ENCODE measurements around the gene VAPB. TPM values are rescaled to one million over a fixed set of nuclear protein-coding genes. Genes with fewer than 3 reads are reported as not detected.
A peak's percentile ranks its signal among the peaks of the same experiment; 100 is the strongest.

VAPB gene
- total RNA-seq, 1 experiment from 2014 or later: 51.1 TPM

- Histone ChIP-seq H3K4me3 (replicated peaks in 1 of 2; ENCODE audit: low read depth in 1 of 2, low read length in 2 of 2) (no peak overlapping the region), H3K9ac (ENCODE audit: low read length) (no peak overlapping the region), H4K20me1 (ENCODE audit: insufficient read depth) (peaks cover 6% of the 10 kb centered on the region; the same call in 1 of the 2 replicates), H3K4me2 (ENCODE audit: low read length) (no peak overlapping the region), H3K4me1 (ENCODE audit: control insufficient read depth in 1 of 2, insufficient read depth in 2 of 2, low read length in 2 of 2) (peaks cover 0 to 9% of the 10 kb centered on the region in 2 experiments; a peak in 2 of 4 replicates), H2AFZ (ENCODE audit: low read depth, low read length, poor library complexity, severe bottlenecking) (no peak overlapping the region), H3K27me3 (ENCODE audit: insufficient read depth, low read length) (no peaks in the 10 kb centered on the region), H3K36me3 (ENCODE audit: control insufficient read depth in 1 of 2, insufficient read depth in 2 of 2, low read length in 2 of 2) (no peaks in the 10 kb centered on the region), H3K27ac (ENCODE audit: low read depth, low read length) (no peak overlapping the region), H3K9me2 (ENCODE audit: insufficient read depth) (no peaks in the 10 kb centered on the region), H3K79me2 (ENCODE audit: insufficient read depth, low read length) (peaks cover 91% of the 10 kb centered on the region), H3K9me3 (ENCODE audit: control insufficient read depth in 1 of 2, insufficient read depth in 1 of 2, low read depth in 1 of 2, low read length in 2 of 2) (no peaks in the 10 kb centered on the region)
- POLR2A ChIA-PET: no interaction called here
- DNase-seq (ENCODE audit: low read depth, low spot score) (peak; percentile 3), ATAC-seq (peak; percentile 55)
- 0 out of 2 replicates have a peak, but pooled peaks have one; percentile 12 for TF ChIP-seq JUND (IDR thresholded peaks at IDR 0.05)
- peak; percentile 34; the same call in 1 of the 2 replicates for TF ChIP-seq FOSL1 (IDR thresholded peaks at IDR 0.05; ENCODE audit: low read depth)
- TF ChIP-seq ATF3 (IDR thresholded peaks at IDR 0.05): no peak
- no TSS peak for BruUV-seq (replicated peaks)
- CTCF ChIA-PET: interaction anchor here (0.8 kb wide), 1 partner anchor 8 kb away, joined by 4 read pairs; no protein-coding TSS in a partner anchor
- RAD21 ChIA-PET (ENCODE audit: low non-redundant PET in 1 of 2, low total read pairs in 2 of 2, uncharacterized antibody in 2 of 2, unreplicated experiment in 2 of 2): no interaction called here
- intact Hi-C loops (cut with micrococcal nuclease): no loop called here
These were observed 31.9 kb downstream of the VAPB start for GRCh38 chr20:58420798-58421496.

GRCh38 chr20:58421497-58421850 is 32.4 kb downstream of the VAPB start:
- Histone ChIP-seq H3K27me3 (ENCODE audit: insufficient read depth, low read length) (no peaks in the 10 kb centered on the region), H3K79me2 (ENCODE audit: insufficient read depth, low read length) (peaks cover 91% of the 10 kb centered on the region), H2AFZ (ENCODE audit: low read depth, low read length, poor library complexity, severe bottlenecking) (no peak overlapping the region), H3K27ac (ENCODE audit: low read depth, low read length) (no peak overlapping the region), H3K36me3 (ENCODE audit: control insufficient read depth in 1 of 2, insufficient read depth in 2 of 2, low read length in 2 of 2) (no peaks in the 10 kb centered on the region), H3K4me3 (replicated peaks in 1 of 2; ENCODE audit: low read depth in 1 of 2, low read length in 2 of 2) (no peak overlapping the region), H4K20me1 (ENCODE audit: insufficient read depth) (peaks cover under 1% of the 10 kb centered on the region; the same call in 1 of the 2 replicates), H3K4me2 (ENCODE audit: low read length) (no peak overlapping the region), H3K9ac (ENCODE audit: low read length) (no peak overlapping the region), H3K4me1 (ENCODE audit: control insufficient read depth in 1 of 2, insufficient read depth in 2 of 2, low read length in 2 of 2) (peaks cover 0 to 9% of the 10 kb centered on the region in 2 experiments; a peak in 2 of 4 replicates), H3K9me3 (ENCODE audit: control insufficient read depth in 1 of 2, insufficient read depth in 1 of 2, low read depth in 1 of 2, low read length in 2 of 2) (no peaks in the 10 kb centered on the region), H3K9me2 (ENCODE audit: insufficient read depth) (no peaks in the 10 kb centered on the region)
- CTCF ChIA-PET: no interaction called here
- ATAC-seq: no peak
- intact Hi-C loops (cut with micrococcal nuclease): no loop called here
- RAD21 ChIA-PET (ENCODE audit: low non-redundant PET in 1 of 2, low total read pairs in 2 of 2, uncharacterized antibody in 2 of 2, unreplicated experiment in 2 of 2): no interaction called here
- no peak for DNase-seq (ENCODE audit: low read depth, low spot score)
- BruUV-seq (replicated peaks): no TSS peak
- POLR2A ChIA-PET: no interaction called here
- TF ChIP-seq POLR2AphosphoS5 (IDR thresholded peaks at IDR 0.05; ENCODE audit: low read depth, low read length): no peak
- no peak for TF ChIP-seq SIN3A (IDR thresholded peaks at IDR 0.05; ENCODE audit: low read depth)
- TF ChIP-seq MAX (IDR thresholded peaks at IDR 0.05): no peak
- no peak for TF ChIP-seq FOSL1 (IDR thresholded peaks at IDR 0.05; ENCODE audit: low read depth)
- TF ChIP-seq RAD21 (IDR thresholded peaks at IDR 0.05; ENCODE audit: low read depth): no peak
